ENCODE data around the gene TTC27.

Gene TTC27

GRCh38 chr2:32627814-32628579 lies at the start of gene TTC27:
Gene TTC27 (plus strand): TSS chr2:32628050. CDS start chr2:32628293, 243 bp downstream.
- no peaks in the 10 kb centered on the region for H3K4me1 ChIP-seq (ENCODE audit: insufficient read depth, insufficient read length)
- peaks cover 24% of the 10 kb centered on the region for H3K36me3 ChIP-seq (ENCODE audit: insufficient read depth, insufficient read length, low read length)
- peak within 1 kb of the TSS; percentile 89 for H3K4me3 ChIP-seq (ENCODE audit: insufficient read length, low read depth)
- TF ChIP-seq SUZ12 (IDR thresholded peaks at IDR 0.05; ENCODE audit: extremely low read depth, insufficient read depth, insufficient read length), result no peak
- peak; percentile 88 for TF ChIP-seq YY1 (IDR thresholded peaks at IDR 0.05; ENCODE audit: insufficient read depth, insufficient read length)
- DNase-seq (ENCODE audit: low read depth, low spot score), result peak; percentile 93
- no peaks in the 10 kb centered on the region for H3K27me3 ChIP-seq (ENCODE audit: insufficient read depth, insufficient read length)
- H3K9ac ChIP-seq (ENCODE audit: insufficient read length, low read depth), result peak within 1 kb of the TSS; percentile 90
- H3K9me3 ChIP-seq (ENCODE audit: insufficient read depth, low read length), result no peaks in the 10 kb centered on the region

DNA sequence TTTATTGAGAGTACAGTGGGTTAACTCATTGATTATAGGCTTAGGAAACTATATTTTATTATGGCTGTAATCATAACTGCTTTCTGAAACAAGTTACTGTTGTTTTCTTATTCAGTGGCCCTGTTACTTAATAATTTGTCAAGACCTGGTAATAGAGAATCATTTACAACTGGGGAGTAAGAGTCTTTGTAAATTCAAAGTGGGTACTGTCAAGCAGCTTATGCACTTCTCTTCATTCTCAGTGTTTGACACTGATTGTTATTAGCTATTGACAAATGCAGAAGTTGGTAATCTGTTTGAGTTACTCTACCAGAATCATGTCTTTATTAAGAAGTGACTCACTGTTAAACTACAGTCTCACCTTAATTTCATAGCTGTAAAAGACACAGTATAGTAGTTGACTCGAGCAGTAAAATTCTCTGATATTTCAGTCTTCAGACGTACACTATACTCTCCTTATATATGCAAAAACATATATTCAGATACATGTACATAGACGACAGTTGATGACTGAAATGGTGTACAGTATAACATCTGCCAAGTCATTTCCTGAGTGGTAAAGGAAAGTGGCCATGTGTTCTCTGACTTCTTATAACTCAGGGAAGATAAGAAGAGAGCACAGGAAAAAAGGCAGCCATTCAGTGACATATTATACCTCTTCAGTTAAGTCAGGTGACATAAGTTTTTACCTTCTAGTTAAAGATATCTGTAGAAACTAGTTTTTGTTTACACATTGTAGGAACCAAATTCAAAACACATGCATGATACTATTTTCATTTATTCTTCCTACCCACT lies 36.0 kb upstream of the TTC27 start:
- no peak overlapping the region for H3K4me3 ChIP-seq (ENCODE audit: insufficient read length, low read depth)
- no peak for TF ChIP-seq SUZ12 (IDR thresholded peaks at IDR 0.05; ENCODE audit: extremely low read depth, insufficient read depth, insufficient read length)
- TF ChIP-seq YY1 (IDR thresholded peaks at IDR 0.05; ENCODE audit: insufficient read depth, insufficient read length), result no peak
- no peak for TF ChIP-seq ZNF274 (IDR thresholded peaks at IDR 0.05; ENCODE audit: low read depth, low read length)
- no peaks in the 10 kb centered on the region for H3K27me3 ChIP-seq (ENCODE audit: insufficient read depth, insufficient read length)
- H3K9me3 ChIP-seq (ENCODE audit: insufficient read depth, low read length), result no peaks in the 10 kb centered on the region
- H3K9ac ChIP-seq (ENCODE audit: insufficient read length, low read depth), result no peak overlapping the region
- DNase-seq (ENCODE audit: low read depth, low spot score), result no peak
- H3K36me3 ChIP-seq (ENCODE audit: insufficient read depth, insufficient read length, low read length), result peaks cover 3% of the 10 kb centered on the region
- no peaks in the 10 kb centered on the region for H3K4me1 ChIP-seq (ENCODE audit: insufficient read depth, insufficient read length)

DNA sequence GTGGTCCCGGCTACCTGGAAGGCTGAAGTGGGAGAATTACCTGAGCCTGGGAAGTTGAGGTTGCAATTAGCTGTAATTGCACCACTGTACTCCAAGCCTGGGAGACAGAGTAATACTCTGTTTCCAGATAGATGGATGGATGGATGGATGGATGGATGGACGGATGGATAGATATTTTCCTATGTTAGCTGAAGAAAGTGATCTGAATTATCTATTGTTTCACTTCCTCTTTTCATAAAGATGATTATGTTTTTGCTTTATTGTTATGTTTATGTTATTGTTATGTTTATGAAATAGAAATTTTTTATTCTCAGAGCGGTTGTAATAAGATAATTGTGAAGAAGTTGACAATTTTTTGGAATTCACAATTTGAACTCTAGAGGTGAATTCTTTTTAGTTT lies 33.3 kb upstream of the TTC27 start:
- Histone ChIP-seq H3K36me3 (ENCODE audit: insufficient read depth, insufficient read length, low read length) (peaks cover 8% of the 10 kb centered on the region), H3K9me3 (ENCODE audit: insufficient read depth, low read length) (no peaks in the 10 kb centered on the region), H3K27me3 (ENCODE audit: insufficient read depth, insufficient read length) (no peaks in the 10 kb centered on the region), H3K4me1 (ENCODE audit: insufficient read depth, insufficient read length) (no peaks in the 10 kb centered on the region), H3K9ac (ENCODE audit: insufficient read length, low read depth) (no peak overlapping the region), H3K4me3 (ENCODE audit: insufficient read length, low read depth) (no peak overlapping the region)
- DNase-seq (ENCODE audit: low read depth, low spot score), result no peak
- TF ChIP-seq SUZ12 (IDR thresholded peaks at IDR 0.05; ENCODE audit: extremely low read depth, insufficient read depth, insufficient read length), result no peak
- TF ChIP-seq YY1 (IDR thresholded peaks at IDR 0.05; ENCODE audit: insufficient read depth, insufficient read length), result no peak
- TF ChIP-seq ZNF274 (IDR thresholded peaks at IDR 0.05; ENCODE audit: low read depth, low read length), result no peak

DNA sequence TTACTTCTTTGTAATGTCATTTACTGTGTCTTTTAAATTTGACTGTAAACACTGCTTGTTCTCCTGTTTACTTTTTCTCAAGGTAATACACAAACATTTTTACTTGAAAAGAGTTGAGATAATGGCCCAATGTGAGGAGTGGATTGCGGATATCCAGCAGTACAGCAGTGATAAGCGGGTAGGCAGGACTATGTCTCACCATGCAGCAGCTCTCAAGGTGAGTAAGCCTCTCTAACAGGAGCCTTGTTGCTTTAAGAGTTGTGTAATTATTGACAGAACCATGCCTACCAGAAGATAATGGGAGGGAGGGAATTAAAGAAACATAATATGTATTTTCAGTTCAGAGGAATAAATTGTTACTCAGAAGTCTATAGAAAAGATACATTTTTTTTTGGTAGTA lies 16.5 kb upstream of the TTC27 start:
- no peak overlapping the region for H3K4me3 ChIP-seq (ENCODE audit: insufficient read length, low read depth)
- TF ChIP-seq SUZ12 (IDR thresholded peaks at IDR 0.05; ENCODE audit: extremely low read depth, insufficient read depth, insufficient read length) (no peak), ZNF274 (IDR thresholded peaks at IDR 0.05; ENCODE audit: low read depth, low read length) (no peak), YY1 (IDR thresholded peaks at IDR 0.05; ENCODE audit: insufficient read depth, insufficient read length) (no peak)
- no peaks in the 10 kb centered on the region for H3K27me3 ChIP-seq (ENCODE audit: insufficient read depth, insufficient read length)
- no peak overlapping the region for H3K9ac ChIP-seq (ENCODE audit: insufficient read length, low read depth)
- DNase-seq (ENCODE audit: low read depth, low spot score), result no peak
- peaks cover 39% of the 10 kb centered on the region for H3K36me3 ChIP-seq (ENCODE audit: insufficient read depth, insufficient read length, low read length)
- H3K9me3 ChIP-seq (ENCODE audit: insufficient read depth, low read length), result no peaks in the 10 kb centered on the region
- H3K4me1 ChIP-seq (ENCODE audit: insufficient read depth, insufficient read length), result no peaks in the 10 kb centered on the region

DNA sequence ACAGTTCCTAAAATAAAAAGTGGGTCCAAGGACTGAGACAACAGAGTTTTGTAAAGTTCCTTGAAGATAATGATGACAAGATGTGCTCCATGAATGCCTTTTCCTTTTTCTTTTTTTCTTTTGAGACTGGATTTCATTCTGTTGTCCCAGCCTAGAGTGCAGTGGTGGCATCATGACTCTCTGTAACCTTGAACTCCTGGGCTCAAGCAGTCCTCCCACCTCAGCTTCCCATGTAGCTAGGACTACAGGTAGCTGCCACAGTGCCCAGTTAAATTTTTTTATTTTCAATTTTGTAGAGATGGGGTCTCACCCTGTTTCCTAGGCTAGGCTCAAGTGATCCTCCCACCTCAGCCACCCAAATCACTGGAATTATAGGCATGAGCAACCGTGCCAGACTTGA lies 16.1 kb upstream of the TTC27 start:
- no peak overlapping the region for H3K4me3 ChIP-seq (ENCODE audit: insufficient read length, low read depth)
- no peak for DNase-seq (ENCODE audit: low read depth, low spot score)
- no peaks in the 10 kb centered on the region for H3K4me1 ChIP-seq (ENCODE audit: insufficient read depth, insufficient read length)
- no peaks in the 10 kb centered on the region for H3K27me3 ChIP-seq (ENCODE audit: insufficient read depth, insufficient read length)
- H3K36me3 ChIP-seq (ENCODE audit: insufficient read depth, insufficient read length, low read length), result peaks cover 42% of the 10 kb centered on the region
- TF ChIP-seq YY1 (IDR thresholded peaks at IDR 0.05; ENCODE audit: insufficient read depth, insufficient read length), result no peak
- TF ChIP-seq SUZ12 (IDR thresholded peaks at IDR 0.05; ENCODE audit: extremely low read depth, insufficient read depth, insufficient read length), result no peak
- no peak for TF ChIP-seq ZNF274 (IDR thresholded peaks at IDR 0.05; ENCODE audit: low read depth, low read length)
- no peaks in the 10 kb centered on the region for H3K9me3 ChIP-seq (ENCODE audit: insufficient read depth, low read length)
- no peak overlapping the region for H3K9ac ChIP-seq (ENCODE audit: insufficient read length, low read depth)

DNA sequence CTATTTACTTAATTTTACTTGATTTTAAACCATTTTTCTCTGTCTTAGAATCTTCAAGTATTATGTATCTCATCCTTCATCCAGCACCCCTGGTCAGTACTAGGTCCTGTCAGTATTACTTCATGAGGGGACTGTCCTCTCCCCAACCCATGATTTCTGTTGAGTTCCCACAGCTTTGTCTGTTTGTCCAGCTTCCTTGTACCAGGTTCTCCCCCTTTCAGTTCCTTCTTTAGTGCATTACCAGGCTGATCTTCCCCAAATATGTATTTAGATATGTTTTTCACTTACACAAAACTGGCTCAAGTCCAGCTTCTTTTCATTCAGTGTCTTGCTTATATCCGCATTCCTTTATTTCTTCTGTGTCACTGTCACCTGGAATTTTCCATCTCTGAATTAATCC lies 13.8 kb upstream of the TTC27 start:
- Histone ChIP-seq H3K36me3 (ENCODE audit: insufficient read depth, insufficient read length, low read length) (peaks cover 42% of the 10 kb centered on the region), H3K9ac (ENCODE audit: insufficient read length, low read depth) (no peak overlapping the region), H3K4me3 (ENCODE audit: insufficient read length, low read depth) (no peak overlapping the region), H3K9me3 (ENCODE audit: insufficient read depth, low read length) (no peaks in the 10 kb centered on the region), H3K27me3 (ENCODE audit: insufficient read depth, insufficient read length) (no peaks in the 10 kb centered on the region), H3K4me1 (ENCODE audit: insufficient read depth, insufficient read length) (no peaks in the 10 kb centered on the region)
- no peak for DNase-seq (ENCODE audit: low read depth, low spot score)
- TF ChIP-seq ZNF274 (IDR thresholded peaks at IDR 0.05; ENCODE audit: low read depth, low read length) (no peak), YY1 (IDR thresholded peaks at IDR 0.05; ENCODE audit: insufficient read depth, insufficient read length) (no peak), SUZ12 (IDR thresholded peaks at IDR 0.05; ENCODE audit: extremely low read depth, insufficient read depth, insufficient read length) (no peak)

DNA sequence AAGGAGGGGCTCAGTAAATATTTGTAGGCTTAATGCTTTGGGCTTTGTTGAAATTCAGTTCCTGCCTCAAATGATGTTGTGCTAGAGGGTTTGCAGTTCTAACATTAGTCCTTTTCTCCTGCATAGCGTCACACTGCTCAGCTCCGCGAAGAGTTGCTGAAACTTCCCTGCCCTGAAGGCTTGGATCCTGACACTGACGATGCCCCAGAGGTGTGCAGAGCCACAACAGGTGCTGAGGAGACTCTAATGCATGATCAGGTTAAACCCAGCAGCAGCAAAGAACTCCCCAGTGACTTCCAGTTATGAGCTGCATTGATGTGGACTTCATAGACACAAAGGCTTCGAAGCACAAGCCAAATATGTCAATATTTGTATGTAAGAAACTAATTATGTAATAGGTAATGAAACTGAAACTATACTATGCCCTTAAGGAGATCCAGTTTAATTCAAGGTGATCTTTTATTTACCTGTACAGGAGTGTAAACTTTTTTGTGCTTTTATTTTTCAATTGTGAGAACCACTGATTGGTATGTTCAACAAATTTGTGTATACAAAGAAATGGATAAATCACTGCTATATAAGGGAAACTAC lies 10.2 kb upstream of the TTC27 start:
- no peak overlapping the region for H3K4me3 ChIP-seq (ENCODE audit: insufficient read length, low read depth)

More for the DNA sequence above, 10.2 kb upstream of the TTC27 start:
- TF ChIP-seq SUZ12 (IDR thresholded peaks at IDR 0.05; ENCODE audit: extremely low read depth, insufficient read depth, insufficient read length) (no peak), YY1 (IDR thresholded peaks at IDR 0.05; ENCODE audit: insufficient read depth, insufficient read length) (no peak), ZNF274 (IDR thresholded peaks at IDR 0.05; ENCODE audit: low read depth, low read length) (no peak)
- Histone ChIP-seq H3K9me3 (ENCODE audit: insufficient read depth, low read length) (no peaks in the 10 kb centered on the region), H3K4me1 (ENCODE audit: insufficient read depth, insufficient read length) (no peaks in the 10 kb centered on the region), H3K27me3 (ENCODE audit: insufficient read depth, insufficient read length) (no peaks in the 10 kb centered on the region), H3K9ac (ENCODE audit: insufficient read length, low read depth) (no peak overlapping the region), H3K36me3 (ENCODE audit: insufficient read depth, insufficient read length, low read length) (peaks cover 36% of the 10 kb centered on the region)
- no peak for DNase-seq (ENCODE audit: low read depth, low spot score)

Data from NT2/D1 (cell line).